SKM-1 treated with dmso at 0.1 percent for 144 hours (cell line): Measurements from ENCODE around the gene RBM5.

Experiments
- DNase-seq: peaks from one replicate; lab custom pipeline; 2025; ENCODE audit not compliant: unreplicated experiment; lab: John Stamatoyannopoulos, UW

The RBM5 gene

GRCh38 chr3:50121072-50122032, 32.6 kb downstream of the RBM5 start:
- peak; percentile 75 for DNase-seq

- DNase-seq, result no peak
Measured at GRCh38 chr3:50122071-50122470, 33.4 kb downstream of the RBM5 start.

GRCh38 chr3:50122661-50123391, 34.1 kb downstream of the RBM5 start:
- no peak for DNase-seq

- no peak for DNase-seq
Measured at GRCh38 chr3:50123394-50124051, 34.8 kb downstream of the RBM5 start.

- no peak for DNase-seq
Measured at GRCh38 chr3:50124052-50124799, 35.5 kb downstream of the RBM5 start.

GRCh38 chr3:50124800-50125178, 36.1 kb downstream of the RBM5 start:
- DNase-seq, result no peak

GRCh38 chr3:50125541-50126286, 37.0 kb downstream of the RBM5 start:
- DNase-seq, result no peak

- DNase-seq, result no peak
Measured at GRCh38 chr3:50126287-50127211, 37.8 kb downstream of the RBM5 start.

- no peak for DNase-seq
Measured at GRCh38 chr3:50127251-50127691, 38.6 kb downstream of the RBM5 start.

GRCh38 chr3:50128001-50128400, 39.3 kb downstream of the RBM5 start:
- no peak for DNase-seq

GRCh38 chr3:50130436-50130835, 41.7 kb downstream of the RBM5 start:
- no peak for DNase-seq

- DNase-seq, result no peak
Measured at GRCh38 chr3:50132421-50133282, 43.9 kb downstream of the RBM5 start.

- DNase-seq, result no peak
Measured at GRCh38 chr3:50133283-50133615, 44.5 kb downstream of the RBM5 start.

GRCh38 chr3:50134367-50134766, 45.6 kb downstream of the RBM5 start:
- no peak for DNase-seq

GRCh38 chr3:50135964-50136363, 47.2 kb downstream of the RBM5 start:
- DNase-seq, result no peak

GRCh38 chr3:50136714-50137405, 48.1 kb downstream of the RBM5 start:
- DNase-seq, result no peak

GRCh38 chr3:50137531-50137930, 48.8 kb downstream of the RBM5 start:
- DNase-seq, result no peak
